A673 (cell line): ENCODE results near the gene FOXN4.

Source experiments
- EZH2 ChIP-seq: fragments of 200-600 bp; sonication (generic); IDR thresholded peaks from 2 replicates; pipeline ENCODE4 v1.6.1; 2017; ENCODE audit warnings: borderline replicate concordance, low read depth, mild to moderate bottlenecking, mixed read lengths, antibody characterized with exemption, low read length; ENCODE audit not compliant: poor library complexity, severe bottlenecking
- TF ChIP-seq, protein P1 (sequence below): fragments of 300-800, 200-600 bp; sonication (generic); conservative IDR thresholded peaks from 2 replicates; pipeline ENCODE4 v1.5.1; 2017; ENCODE audit warnings: low read depth, mild to moderate bottlenecking, antibody characterized with exemption, low read length, moderate library complexity, mixed read lengths

GRCh38 chr12:109246221-109246620 is 62.9 kb downstream of the FOXN4 start:
- TF ChIP-seq EZH2 = no peak
- TF ChIP-seq, protein P1, sequence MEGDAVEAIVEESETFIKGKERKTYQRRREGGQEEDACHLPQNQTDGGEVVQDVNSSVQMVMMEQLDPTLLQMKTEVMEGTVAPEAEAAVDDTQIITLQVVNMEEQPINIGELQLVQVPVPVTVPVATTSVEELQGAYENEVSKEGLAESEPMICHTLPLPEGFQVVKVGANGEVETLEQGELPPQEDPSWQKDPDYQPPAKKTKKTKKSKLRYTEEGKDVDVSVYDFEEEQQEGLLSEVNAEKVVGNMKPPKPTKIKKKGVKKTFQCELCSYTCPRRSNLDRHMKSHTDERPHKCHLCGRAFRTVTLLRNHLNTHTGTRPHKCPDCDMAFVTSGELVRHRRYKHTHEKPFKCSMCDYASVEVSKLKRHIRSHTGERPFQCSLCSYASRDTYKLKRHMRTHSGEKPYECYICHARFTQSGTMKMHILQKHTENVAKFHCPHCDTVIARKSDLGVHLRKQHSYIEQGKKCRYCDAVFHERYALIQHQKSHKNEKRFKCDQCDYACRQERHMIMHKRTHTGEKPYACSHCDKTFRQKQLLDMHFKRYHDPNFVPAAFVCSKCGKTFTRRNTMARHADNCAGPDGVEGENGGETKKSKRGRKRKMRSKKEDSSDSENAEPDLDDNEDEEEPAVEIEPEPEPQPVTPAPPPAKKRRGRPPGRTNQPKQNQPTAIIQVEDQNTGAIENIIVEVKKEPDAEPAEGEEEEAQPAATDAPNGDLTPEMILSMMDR = no peak
